Right lobe of liver (tissue), 6 donors: ENCODE measurements around the gene PHF20. TPM values are rescaled to one million over a fixed set of nuclear protein-coding genes. Genes with fewer than 3 reads are reported as not detected.

Source experiments
- ATAC-seq, 4 donors: fragments of 200-7000 bp; cut with Tn5 transposase; one replicate each; pipeline ENCODE4 v1.9.1; 2020; ENCODE audit warnings: mild to moderate bottlenecking in 4 of 4, moderate library complexity in 4 of 4
- DNase-seq, 3 donors: peaks; one replicate each; pipeline ENCODE4 v3.0.0-alpha.2; 2020
- H3K27ac ChIP-seq, 3 donors: fragments of 200-600 bp; one replicate each; pipeline ENCODE4 v1.8.0; 2022
- H3K27me3 ChIP-seq, 2 donors: fragments of 200-600 bp; one replicate each; pipeline ENCODE4 v1.8.0; 2022
- H3K36me3 ChIP-seq, 4 donors: fragments of 200-600 bp; sonication (generic) in 1 of 4; one replicate each; pipeline versions ENCODE4 v1.5.1 to v1.8.0; 2017 to 2022; ENCODE audit warnings: control low read depth in 1 of 4
- H3K4me1 ChIP-seq, 4 donors: fragments of 200-600 bp; sonication (generic) in 1 of 4; one replicate each; pipeline versions ENCODE4 v1.5.1 to v1.8.0; 2017 to 2022; ENCODE audit warnings: control low read depth in 1 of 4
- H3K4me3 ChIP-seq, 3 donors: fragments of 200-600 bp; one replicate each; pipeline ENCODE4 v1.8.0; 2022
- H3K9me3 ChIP-seq, 4 donors: fragments of 200-600 bp; sonication (generic) in 1 of 4; one replicate each; pipeline versions ENCODE4 v1.5.1 to v1.8.0; 2017 to 2022; ENCODE audit warnings: control low read depth in 1 of 4
- CTCF ChIP-seq, 4 donors: fragments of 200-600 bp in 3 of 4; fragments of 450-650 bp in 1 of 4; IDR thresholded peaks; one replicate each; pipeline versions ENCODE4 v1.5.1 to v1.8.0; 2016 to 2022; ENCODE audit warnings: antibody characterized with exemption in 4 of 4, mild to moderate bottlenecking in 2 of 4
- POLR2A ChIP-seq: fragments of 450-650 bp; IDR thresholded peaks from one replicate; pipeline ENCODE4 v1.6.1; 2017; ENCODE audit warnings: antibody characterized with exemption, mild to moderate bottlenecking
- WGBS: methylation state at CpG from one replicate; pipeline ENCODE4 v1.1.6; 2018; ENCODE audit warnings: low coverage, low lambda C conversion rate; ENCODE audit not compliant: insufficient coverage; ENCODE audit errors: missing lambda C conversion rate; 5-methylcytosine and 5-hydroxymethylcytosine counted together
- intact Hi-C, 2 donors: fragments of 100-400 bp; cut with DNase I; formaldehyde crosslinking; loops; one replicate each; pipeline versions ENCODE4 v1.11.2 to v1.14.1; 2022
- total RNA-seq, 6 experiments: library from RNA; depleted of rRNA in 2 of 6; stranded (reverse); fragments of >200 nt in 2 of 6; fragmentation: NEBNext Ultra II Directional in 3 of 6; extraction: Animal tissue kit (Norgen Biotek cat#: 25700) in 3 of 6; gene quantifications; one replicate each; pipeline versions ENCODE4 v1.1.0 to v1.2.4, GENCODE V29; 2016 to 2023
- donor health status: DM: no; HTN: yes; CAD: no.
- donor health status: DM: no; HTN: no; CAD: no.
- donor health status: DM: no; HTN: no; CAD: no.
- donor health status: DM: no; HTN: yes; CAD: no.
- donor health status: DM: no; HTN: yes; CAD: no.

The PHF20 gene
- total RNA-seq, 6 experiments from 2014 or later, result 9.3 to 16.7 (median 14.5) TPM

- no peak for DNase-seq
- intact Hi-C loops, result no loop called here
- Histone ChIP-seq H3K4me3 (no peak overlapping the region), H3K27ac (no peak overlapping the region), H3K36me3 (no peaks in the 10 kb centered on the region), H3K27me3 (no peaks in the 10 kb centered on the region), H3K9me3 (no peaks in the 10 kb centered on the region), H3K4me1 (peaks cover 0 to 4% (median 0%) of the 10 kb centered on the region in 4 donors)
- WGBS, result 92% methylated on average over 3 of the region's 4 CpGs
- no peak for ATAC-seq
- TF ChIP-seq POLR2A, result no peak
- no peak for TF ChIP-seq CTCF (IDR thresholded peaks at IDR 0.05)
Measured at GRCh38 chr20:35828916-35829315, 57.1 kb downstream of the PHF20 start.

GRCh38 chr20:35830264-35830663 is 58.4 kb downstream of the PHF20 start:
- DNase-seq, result no peak
- TF ChIP-seq POLR2A (no peak), CTCF (IDR thresholded peaks at IDR 0.05) (no peak)
- intact Hi-C loops, result no loop called here
- Histone ChIP-seq H3K4me1 (peaks cover 0 to 6% (median 2%) of the 10 kb centered on the region in 4 donors), H3K9me3 (no peaks in the 10 kb centered on the region), H3K4me3 (no peak overlapping the region), H3K27ac (no peak overlapping the region), H3K36me3 (no peaks in the 10 kb centered on the region), H3K27me3 (no peaks in the 10 kb centered on the region)
- ATAC-seq, result no peak

GRCh38 chr20:35831029-35831428 is 59.2 kb downstream of the PHF20 start:
- no peaks in the 10 kb centered on the region for H3K27me3 ChIP-seq
- intact Hi-C loops, result no loop called here
- 86% methylated on average over 1 of the region's 1 CpG for WGBS
- H3K27ac ChIP-seq, result no peak overlapping the region
- no peaks in the 10 kb centered on the region for H3K9me3 ChIP-seq
- H3K4me1 ChIP-seq, result peaks cover 0 to 6% (median 2%) of the 10 kb centered on the region in 4 donors
- no peak for ATAC-seq
- no peaks in the 10 kb centered on the region for H3K36me3 ChIP-seq
- no peak for TF ChIP-seq POLR2A
- H3K4me3 ChIP-seq, result no peak overlapping the region
- no peak for DNase-seq

- peaks cover 0 to 6% (median 2%) of the 10 kb centered on the region in 4 donors for H3K4me1 ChIP-seq
- DNase-seq (no peak), ATAC-seq (no peak)
- no peak for TF ChIP-seq POLR2A
- no peak for TF ChIP-seq CTCF (IDR thresholded peaks at IDR 0.05)
- intact Hi-C loops, result no loop called here
- H3K4me3 ChIP-seq, result no peak overlapping the region
- H3K27ac ChIP-seq, result no peak overlapping the region
- 71% methylated on average over 1 of the region's 2 CpGs for WGBS
- no peaks in the 10 kb centered on the region for H3K36me3 ChIP-seq
- H3K9me3 ChIP-seq, result no peaks in the 10 kb centered on the region
- no peaks in the 10 kb centered on the region for H3K27me3 ChIP-seq
Measured at GRCh38 chr20:35831971-35832370, 60.2 kb downstream of the PHF20 start.

GRCh38 chr20:35833241-35833640 is 61.4 kb downstream of the PHF20 start:
- 100% methylated on average over 1 of the region's 1 CpG for WGBS
- ATAC-seq (no peak), DNase-seq (no peak)
- intact Hi-C loops, result no loop called here
- Histone ChIP-seq H3K4me1 (peaks cover 0 to 6% (median 2%) of the 10 kb centered on the region in 4 donors), H3K27me3 (no peaks in the 10 kb centered on the region), H3K4me3 (no peak overlapping the region), H3K36me3 (no peaks in the 10 kb centered on the region), H3K27ac (no peak overlapping the region), H3K9me3 (no peaks in the 10 kb centered on the region)
- TF ChIP-seq POLR2A, result no peak
- TF ChIP-seq CTCF (IDR thresholded peaks at IDR 0.05), result no peak
